ENCODE measurements around the gene TSFM. TPM values are rescaled to one million over a fixed set of nuclear protein-coding genes. Genes with fewer than 3 reads are reported as not detected.

TSFM gene
- total and polyA plus RNA-seq, 8 donors: 7.2 to 16.7 (median 13.5) TPM

- FAIRE-seq: no peak
- 39 to 42% methylated on average over 9 of the region's 9 CpGs for WGBS, 2 donors
- DNase-seq: peak; percentile 37 to 78 (median 57)
These were observed 20.8 kb downstream of the TSFM start for GRCh38 chr12:57803319-57803893.

GRCh38 chr12:57806677-57807076 is 24.1 kb downstream of the TSFM start:
- intact Hi-C loops (cut with DNase I): loop anchor here in 1 of 3 donors (10.0 kb wide), 1 partner anchor 98 kb away; no protein-coding TSS in a partner anchor
- no peaks in the 10 kb centered on the region for H3K4me1 ChIP-seq
- WGBS, 2 donors: 96% methylated on average over 3 of the region's 3 CpGs
- TF ChIP-seq CTCF (IDR thresholded peaks at IDR 0.05): no peak
- no peak for ATAC-seq
- no peak overlapping the region for H3K4me3 ChIP-seq
- no peaks in the 10 kb centered on the region for H3K9me3 ChIP-seq
- H3K36me3 ChIP-seq: peaks cover 0 to 65% (median 9%) of the 10 kb centered on the region in 3 donors
- no peak overlapping the region for H3K27ac ChIP-seq
- H3K27me3 ChIP-seq: no peaks in the 10 kb centered on the region
- no peak for DNase-seq
- FAIRE-seq: no peak

More at GRCh38 chr12:57803319-57803893, 20.8 kb downstream of the TSFM start:
- H3K27me3 ChIP-seq: no peaks in the 10 kb centered on the region
- H3K4me1 ChIP-seq: no peaks in the 10 kb centered on the region
- H3K27ac ChIP-seq: no peak overlapping the region
- H3K36me3 ChIP-seq: peaks cover 0 to 59% (median 5%) of the 10 kb centered on the region in 3 donors
- TF ChIP-seq CTCF (IDR thresholded peaks at IDR 0.05): peak; percentile 43 to 59 (median 54)
- peak; percentile 60 to 98 (median 92) for ATAC-seq
- H3K9me3 ChIP-seq: no peaks in the 10 kb centered on the region
- intact Hi-C loops (cut with DNase I): loop anchor here in 1 of 3 donors (10.0 kb wide), 1 partner anchor 101 kb away; no protein-coding TSS in a partner anchor
- H3K4me3 ChIP-seq: no peak overlapping the region

- H3K36me3 ChIP-seq: peaks cover 0 to 60% (median 9%) of the 10 kb centered on the region in 3 donors
- no peaks in the 10 kb centered on the region for H3K4me1 ChIP-seq
- DNase-seq (no peak), ATAC-seq (no peak), FAIRE-seq (no peak)
- H3K27me3 ChIP-seq: no peaks in the 10 kb centered on the region
- no peak overlapping the region for H3K4me3 ChIP-seq
- H3K27ac ChIP-seq: no peak overlapping the region
- WGBS, 2 donors: 86 to 90% methylated on average over 9 of the region's 9 CpGs
- intact Hi-C loops (cut with DNase I): loop anchor here in 1 of 3 donors (10.0 kb wide), 1 partner anchor 98 kb away; no protein-coding TSS in a partner anchor
- no peaks in the 10 kb centered on the region for H3K9me3 ChIP-seq
- no peak for TF ChIP-seq CTCF (IDR thresholded peaks at IDR 0.05)
These were observed 24.7 kb downstream of the TSFM start for GRCh38 chr12:57807285-57807684.

GRCh38 chr12:57808351-57808750 is 25.8 kb downstream of the TSFM start:
- Histone ChIP-seq H3K4me3 (no peak overlapping the region), H3K4me1 (no peaks in the 10 kb centered on the region), H3K9me3 (no peaks in the 10 kb centered on the region), H3K27me3 (no peaks in the 10 kb centered on the region), H3K27ac (no peak overlapping the region), H3K36me3 (peaks cover 0 to 52% (median 9%) of the 10 kb centered on the region in 3 donors)
- intact Hi-C loops (cut with DNase I): loop anchor here in 1 of 3 donors (10.0 kb wide), 1 partner anchor 96 kb away; no protein-coding TSS in a partner anchor
- no peak for TF ChIP-seq CTCF (IDR thresholded peaks at IDR 0.05)
- FAIRE-seq: no peak
- no peak for ATAC-seq
- DNase-seq: no peak
- 78 to 85% methylated on average over 5 of the region's 5 CpGs for WGBS, 2 donors

GRCh38 chr12:57809425-57809824 is 26.8 kb downstream of the TSFM start:
- no peak for TF ChIP-seq CTCF (IDR thresholded peaks at IDR 0.05)
- H3K27ac ChIP-seq: no peak overlapping the region
- 83 to 88% methylated on average over 3 of the region's 3 CpGs for WGBS, 2 donors
- peaks cover 0 to 52% (median 9%) of the 10 kb centered on the region in 3 donors for H3K36me3 ChIP-seq
- no peak overlapping the region for H3K4me3 ChIP-seq
- no peaks in the 10 kb centered on the region for H3K4me1 ChIP-seq
- DNase-seq (no peak), FAIRE-seq (no peak), ATAC-seq (no peak)
- H3K9me3 ChIP-seq: no peaks in the 10 kb centered on the region
- intact Hi-C loops (cut with DNase I): loop anchor here in 1 of 3 donors (10.0 kb wide), 1 partner anchor 95 kb away; no protein-coding TSS in a partner anchor
- H3K27me3 ChIP-seq: no peaks in the 10 kb centered on the region

All from pancreas (tissue), 10 donors.